ENCODE results near the gene OVCH2. TPM values are rescaled to one million over a fixed set of nuclear protein-coding genes. Genes with fewer than 3 reads are reported as not detected.

OVCH2 gene
- total RNA-seq, 1 donor from 2014 or later, result not detected

DNA sequence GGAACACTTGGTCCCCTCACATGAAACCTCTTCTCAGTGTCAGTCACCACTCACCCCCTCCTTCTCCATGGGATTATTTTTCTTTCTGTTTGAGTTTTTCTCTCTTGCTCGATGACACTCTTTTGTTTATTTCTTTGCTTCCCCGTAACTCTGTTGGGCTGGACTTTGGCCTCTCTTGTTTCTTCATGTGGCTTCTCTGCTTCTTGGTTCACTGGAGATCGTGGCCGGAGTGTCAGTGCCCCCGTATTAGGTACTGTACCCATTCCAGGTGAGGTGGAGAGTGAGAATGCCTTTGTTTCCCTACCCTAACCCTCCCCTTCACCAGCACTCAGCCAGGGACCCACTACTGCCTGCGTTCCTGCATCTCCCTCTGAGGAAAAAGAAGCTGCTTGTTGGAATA, 65.5 kb downstream of the OVCH2 start:
- no peak for DNase-seq (ENCODE audit: low read depth in 2 of 2)

DNA sequence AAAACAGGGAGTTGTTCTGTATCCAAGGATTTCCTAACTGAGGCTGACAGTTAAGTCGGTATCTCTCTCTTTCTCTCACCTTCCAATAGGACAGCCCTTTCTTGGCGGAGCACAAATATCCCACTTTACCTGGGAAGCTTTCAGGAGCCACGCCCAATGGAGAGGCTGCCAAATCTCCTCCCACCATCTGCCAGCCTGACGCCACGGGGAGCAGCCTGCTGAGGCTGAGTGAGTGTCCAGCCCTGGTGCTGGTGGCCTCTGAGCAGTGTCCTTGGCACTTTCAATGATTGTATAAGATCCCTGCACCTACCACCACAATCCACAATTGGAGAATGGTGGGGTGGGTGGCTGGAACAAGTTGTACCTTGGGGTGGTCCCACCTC, 66.6 kb downstream of the OVCH2 start:
- no peak for DNase-seq (ENCODE audit: low read depth in 2 of 2)

Other genes starting within 250 kb of the OVCH2 start
- under 0.01 TPM in 1 of 2 replicates, not detected in the other for gene OLFML1, start 221.0 kb downstream of the OVCH2 start, total RNA-seq
- 2.0 and 5.2 TPM in 2 replicates for gene PPFIBP2, start 192.5 kb downstream of the OVCH2 start, total RNA-seq
- gene CYB5R2, start 33.0 kb downstream of the OVCH2 start, total RNA-seq, result under 0.01 and 0.22 TPM in 2 replicates
- not detected in 2 replicates for gene OR5P2, start 90.5 kb upstream of the OVCH2 start, total RNA-seq
- gene OR5P3, start 124.4 kb upstream of the OVCH2 start, total RNA-seq, result not detected in 2 replicates
- gene OR10A6, start 224.8 kb upstream of the OVCH2 start, total RNA-seq, result not detected in 2 replicates
- not detected in 2 replicates for gene OR10A3, start 235.2 kb upstream of the OVCH2 start, total RNA-seq